HFFc6 (cell line): Measurements from ENCODE around the gene TCF21. TPM values are rescaled to one million over a fixed set of nuclear protein-coding genes. Genes with fewer than 3 reads are reported as not detected.

Source experiments
- DNase-seq: peaks from one replicate; pipeline ENCODE4 v3.0.0-alpha.2; 2018
- H3K27ac Mint-ChIP-seq: 2 replicates; pipeline ENCODE4 v1.8.0; 2020; ENCODE audit warnings: mild to moderate bottlenecking, mixed read lengths
- H3K27me3 Mint-ChIP-seq: 2 replicates; pipeline ENCODE4 v1.8.0; 2021; ENCODE audit warnings: mild to moderate bottlenecking, moderate library complexity, mixed read lengths; ENCODE audit not compliant: insufficient read depth
- H3K36me3 Mint-ChIP-seq: 2 replicates; pipeline ENCODE4 v1.8.0; 2021; ENCODE audit warnings: low read depth, mixed read lengths
- H3K4me1 Mint-ChIP-seq: 2 replicates; pipeline ENCODE4 v1.8.0; 2020; ENCODE audit warnings: low read depth, mixed read lengths
- H3K4me3 Mint-ChIP-seq: 2 replicates; pipeline ENCODE4 v1.8.0; 2020; ENCODE audit warnings: mild to moderate bottlenecking, moderate library complexity, mixed read lengths
- H3K9me3 Mint-ChIP-seq: 2 replicates; pipeline ENCODE4 v1.8.0; 2020; ENCODE audit warnings: mild to moderate bottlenecking, mixed read lengths
- total RNA-seq, 6 experiments: library from RNA; stranded (reverse); fragmentation: NEBNext Ultra II Directional; extraction: Animal tissue kit (Norgen Biotek cat#: 25700); gene quantifications; 2 replicates in 1 of 6; 3 replicates in 5 of 6; pipeline ENCODE4 v1.2.3, GENCODE V29; 2021
- TF ChIP-seq, protein P1 (sequence below): fragments of 200-600 bp; sonication (generic); IDR thresholded peaks from 2 replicates; pipeline ENCODE4 v1.5.0; 2021; ENCODE audit warnings: antibody characterized with exemption, mild to moderate bottlenecking

TCF21 gene
- total RNA-seq, 6 experiments from 2014 or later, result not detected

DNA sequence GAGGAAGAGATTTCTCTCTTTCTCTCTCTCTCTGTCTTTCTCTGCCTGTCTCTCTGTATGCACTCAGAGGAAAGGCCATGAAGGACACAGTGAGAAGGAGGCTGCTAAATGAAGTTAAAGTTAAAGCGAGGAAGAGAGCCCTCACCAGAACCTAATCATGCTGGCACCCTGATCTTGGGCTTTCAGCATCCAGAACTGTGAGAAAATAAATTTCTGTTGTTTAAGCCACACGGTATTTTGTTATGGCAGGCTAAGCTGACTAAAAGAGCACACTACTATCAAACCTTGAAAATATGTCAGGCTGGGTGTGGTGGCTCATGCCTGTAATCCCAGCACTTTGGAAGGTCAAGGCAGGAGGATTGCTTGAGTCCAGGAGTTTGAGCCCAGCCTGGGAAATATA, 8.0 kb upstream of the TCF21 start:
- TF ChIP-seq, protein P1, sequence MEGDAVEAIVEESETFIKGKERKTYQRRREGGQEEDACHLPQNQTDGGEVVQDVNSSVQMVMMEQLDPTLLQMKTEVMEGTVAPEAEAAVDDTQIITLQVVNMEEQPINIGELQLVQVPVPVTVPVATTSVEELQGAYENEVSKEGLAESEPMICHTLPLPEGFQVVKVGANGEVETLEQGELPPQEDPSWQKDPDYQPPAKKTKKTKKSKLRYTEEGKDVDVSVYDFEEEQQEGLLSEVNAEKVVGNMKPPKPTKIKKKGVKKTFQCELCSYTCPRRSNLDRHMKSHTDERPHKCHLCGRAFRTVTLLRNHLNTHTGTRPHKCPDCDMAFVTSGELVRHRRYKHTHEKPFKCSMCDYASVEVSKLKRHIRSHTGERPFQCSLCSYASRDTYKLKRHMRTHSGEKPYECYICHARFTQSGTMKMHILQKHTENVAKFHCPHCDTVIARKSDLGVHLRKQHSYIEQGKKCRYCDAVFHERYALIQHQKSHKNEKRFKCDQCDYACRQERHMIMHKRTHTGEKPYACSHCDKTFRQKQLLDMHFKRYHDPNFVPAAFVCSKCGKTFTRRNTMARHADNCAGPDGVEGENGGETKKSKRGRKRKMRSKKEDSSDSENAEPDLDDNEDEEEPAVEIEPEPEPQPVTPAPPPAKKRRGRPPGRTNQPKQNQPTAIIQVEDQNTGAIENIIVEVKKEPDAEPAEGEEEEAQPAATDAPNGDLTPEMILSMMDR, result no peak
- Mint-ChIP-seq H3K36me3 (no peaks in the 10 kb centered on the region), H3K9me3 (no peaks in the 10 kb centered on the region), H3K4me3 (no peak overlapping the region), H3K4me1 (no peaks in the 10 kb centered on the region), H3K27me3 (peaks cover 34% of the 10 kb centered on the region), H3K27ac (no peak overlapping the region)
- DNase-seq, result no peak

DNA sequence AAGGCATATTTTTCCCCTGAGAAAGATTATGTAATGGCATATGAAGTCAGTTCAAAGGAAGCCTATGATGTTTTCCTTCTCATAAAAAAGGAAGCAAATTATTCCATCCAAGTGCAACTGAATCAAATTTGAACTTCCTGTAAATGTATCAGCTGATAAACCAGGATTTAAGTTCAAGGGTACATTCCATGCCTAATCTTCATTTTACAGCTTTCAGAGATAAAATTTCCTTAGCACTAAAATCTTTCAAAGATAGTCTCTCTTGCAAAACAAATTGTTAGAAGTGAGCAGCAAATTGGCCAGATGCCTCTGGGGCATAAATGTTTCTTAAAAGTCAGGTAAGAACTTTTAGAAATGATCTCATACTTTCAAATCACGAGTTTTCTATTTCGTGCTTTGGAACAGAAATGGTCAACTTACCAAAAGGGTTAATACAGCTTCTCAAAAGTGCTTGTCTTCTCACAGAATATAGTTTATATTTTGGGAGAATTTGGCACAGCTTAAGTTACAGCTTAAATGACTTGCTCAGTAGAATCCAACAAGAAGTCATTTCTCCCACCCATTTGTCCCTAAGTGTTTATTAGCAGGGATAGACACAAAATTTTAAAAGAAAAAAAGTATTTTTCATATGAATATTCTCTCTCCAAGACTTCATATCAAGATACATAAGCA, 2.7 kb upstream of the TCF21 start:
- Mint-ChIP-seq H3K9me3 (no peaks in the 10 kb centered on the region), H3K4me3 (no peak overlapping the region), H3K27ac (no peak overlapping the region), H3K36me3 (no peaks in the 10 kb centered on the region; the same call in 1 of the 2 replicates), H3K27me3 (peaks cover 60% of the 10 kb centered on the region), H3K4me1 (peaks cover 21% of the 10 kb centered on the region)
- TF ChIP-seq, protein P1, result no peak
- no peak for DNase-seq

DNA sequence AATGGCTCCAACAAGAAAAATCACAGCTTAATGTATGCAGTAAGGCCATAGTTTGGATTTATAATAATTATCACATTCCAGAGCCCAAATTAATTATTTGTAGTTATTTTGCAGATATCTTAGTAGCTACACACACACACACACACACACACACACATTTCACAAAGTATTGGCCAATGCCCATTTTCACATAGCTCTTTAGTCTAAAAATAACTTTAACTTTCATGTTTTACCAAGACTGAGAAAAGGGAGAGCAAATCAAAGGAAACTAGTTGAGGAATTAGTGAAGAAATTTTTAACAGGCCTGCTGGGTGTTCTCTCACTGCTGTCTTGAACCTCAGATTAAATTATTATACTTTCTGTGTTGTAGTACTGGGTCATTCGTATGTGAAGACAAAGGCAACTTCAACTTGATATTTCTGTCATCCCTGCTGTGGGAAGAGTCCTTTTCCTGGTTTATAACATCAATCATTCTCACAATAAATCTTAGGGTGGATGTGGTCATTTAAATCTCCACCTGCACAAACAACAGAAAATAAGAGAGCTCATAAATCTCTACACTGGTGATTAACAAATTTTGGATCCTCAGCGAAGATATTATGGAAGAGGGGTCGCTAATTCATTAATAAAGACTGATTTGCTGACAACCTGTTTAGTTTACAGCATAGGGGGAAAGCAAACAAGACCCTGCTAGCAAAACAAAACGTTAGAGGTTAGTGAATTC, 1.6 kb upstream of the TCF21 start:
- DNase-seq, result no peak
- no peaks in the 10 kb centered on the region; the same call in 1 of the 2 replicates for H3K36me3 Mint-ChIP-seq
- H3K4me1 Mint-ChIP-seq, result peaks cover 28% of the 10 kb centered on the region
- H3K27ac Mint-ChIP-seq, result no peak overlapping the region
- TF ChIP-seq, protein P1, result no peak
- H3K4me3 Mint-ChIP-seq, result no peak overlapping the region
- no peaks in the 10 kb centered on the region for H3K9me3 Mint-ChIP-seq
- peaks cover 62% of the 10 kb centered on the region for H3K27me3 Mint-ChIP-seq

DNA sequence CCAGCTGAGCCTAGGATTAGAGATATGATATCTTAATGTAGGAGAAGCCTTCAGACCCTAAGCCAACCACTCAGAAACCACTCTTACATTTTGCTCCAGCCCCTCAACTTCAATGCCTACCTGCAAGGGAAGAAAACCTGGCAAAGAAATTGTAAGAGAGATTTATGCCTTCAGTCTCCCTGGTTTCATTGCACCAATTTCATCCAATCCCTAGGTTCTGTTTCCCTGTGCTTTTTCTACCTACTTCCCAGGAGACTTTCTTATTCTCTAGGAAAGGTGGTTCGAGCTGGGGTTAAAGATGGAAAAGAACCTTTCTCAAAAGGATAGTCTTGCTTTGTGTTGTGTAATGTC, 1.1 kb upstream of the TCF21 start:
- Mint-ChIP-seq H3K27me3 (peaks cover 63% of the 10 kb centered on the region), H3K9me3 (no peaks in the 10 kb centered on the region), H3K4me1 (peaks cover 28% of the 10 kb centered on the region), H3K36me3 (no peaks in the 10 kb centered on the region; the same call in 1 of the 2 replicates), H3K27ac (no peak overlapping the region), H3K4me3 (no peak overlapping the region)
- TF ChIP-seq, protein P1, result no peak
- DNase-seq, result no peak

DNA sequence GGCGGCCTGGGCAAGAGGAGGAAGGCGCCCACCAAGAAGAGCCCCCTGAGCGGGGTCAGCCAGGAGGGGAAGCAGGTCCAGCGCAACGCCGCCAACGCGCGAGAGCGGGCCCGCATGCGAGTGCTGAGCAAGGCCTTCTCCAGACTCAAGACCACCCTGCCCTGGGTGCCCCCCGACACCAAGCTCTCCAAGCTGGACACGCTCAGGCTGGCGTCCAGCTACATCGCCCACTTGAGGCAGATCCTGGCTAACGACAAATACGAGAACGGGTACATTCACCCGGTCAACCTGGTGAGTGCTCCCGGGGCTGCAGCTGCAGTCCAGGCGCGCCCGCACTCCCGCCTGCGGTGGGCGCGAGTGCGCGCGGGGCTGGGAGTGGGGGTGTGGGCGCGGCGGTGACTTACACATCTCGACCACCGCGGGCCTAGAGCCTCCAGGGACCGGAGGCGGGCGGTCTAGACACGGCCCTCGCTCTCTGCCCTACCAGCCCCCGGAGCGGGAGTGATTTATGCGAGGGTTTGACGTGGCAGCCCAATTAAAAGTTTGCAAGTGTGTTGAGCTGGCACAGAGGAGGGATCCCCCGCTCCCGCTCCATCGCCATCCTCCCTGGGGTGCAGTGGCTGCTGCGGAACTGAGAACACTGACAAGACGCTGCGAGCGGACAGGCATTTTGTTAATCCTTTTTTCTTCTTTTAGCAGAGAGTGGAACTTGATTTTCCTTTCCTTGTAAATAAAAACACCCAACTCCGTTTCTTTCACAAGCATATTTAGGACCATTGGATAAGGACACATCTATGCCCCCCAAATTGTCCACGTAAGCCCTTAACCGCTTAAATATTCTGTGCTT, 867 bp downstream of the TCF21 start:
- Mint-ChIP-seq H3K4me1 (peaks cover 33% of the 10 kb centered on the region), H3K36me3 (no peaks in the 10 kb centered on the region; the same call in 1 of the 2 replicates), H3K27ac (no peak overlapping the region), H3K4me3 (peak overlapping the region; percentile 62), H3K9me3 (no peaks in the 10 kb centered on the region), H3K27me3 (peaks cover 67% of the 10 kb centered on the region)
- TF ChIP-seq, protein P1, result no peak
- DNase-seq, result no peak
